Peyer's patch (tissue), 4 donors: ENCODE data around the gene SYT7. TPM values are rescaled to one million over a fixed set of nuclear protein-coding genes. Genes with fewer than 3 reads are reported as not detected.

ENCODE experiments used
- DNase-seq, 3 donors: peaks; one replicate each; pipeline ENCODE4 v3.0.0-alpha.2; 2017 to 2019
- H3K27ac ChIP-seq, 4 donors: fragments of 200-600 bp; sonication (generic); one replicate each; pipeline ENCODE4 v1.5.1; 2016 to 2019
- H3K27me3 ChIP-seq, 2 donors: fragments of 200-600 bp; sonication (generic); one replicate each; pipeline ENCODE4 v1.5.1; 2019
- H3K36me3 ChIP-seq, 3 donors: fragments of 200-600 bp; sonication (generic); one replicate each; pipeline ENCODE4 v1.5.1; 2016 to 2019
- H3K4me1 ChIP-seq, 4 donors: fragments of 200-600 bp; sonication (generic); one replicate each; pipeline ENCODE4 v1.5.1; 2016 to 2019
- H3K4me3 ChIP-seq, 4 donors: fragments of 200-600 bp; sonication (generic); 1 replicate in 3 of 4; 2 replicates in 1 of 4; pipeline ENCODE4 v1.5.1; 2016 to 2019; ENCODE audit warnings: mild to moderate bottlenecking in 1 of 4
- H3K9me3 ChIP-seq, 4 donors: fragments of 200-600 bp; sonication (generic); one replicate each; pipeline ENCODE4 v1.5.1; 2016 to 2019; ENCODE audit warnings: mild to moderate bottlenecking in 1 of 4
- POLR2A ChIP-seq, 2 donors: fragments of 450-650 bp; IDR thresholded peaks; one replicate each; pipeline ENCODE4 v1.5.1; 2017; ENCODE audit warnings: antibody characterized with exemption in 2 of 2, mild to moderate bottlenecking in 2 of 2, moderate library complexity in 2 of 2
- total RNA-seq, 4 donors: library from RNA; depleted of rRNA; stranded (reverse); fragments of >200 nt; gene quantifications; one replicate each; pipeline ENCODE4 v1.1.0, GENCODE V29; 2016
- TF ChIP-seq, protein P1 (sequence below), 6 experiments: fragments of 450-650 bp in 4 of 6; fragments of 200-600 bp in 2 of 6; sonication (generic) in 1 of 6; IDR thresholded peaks; one replicate each; pipeline ENCODE4 v1.5.1; 2017 to 2019; ENCODE audit warnings: antibody characterized with exemption in 6 of 6, mild to moderate bottlenecking in 3 of 6, moderate library complexity in 1 of 6

SYT7 gene
- total RNA-seq, 4 donors from 2014 or later, result 5.8 to 18.2 (median 12.2) TPM

DNA sequence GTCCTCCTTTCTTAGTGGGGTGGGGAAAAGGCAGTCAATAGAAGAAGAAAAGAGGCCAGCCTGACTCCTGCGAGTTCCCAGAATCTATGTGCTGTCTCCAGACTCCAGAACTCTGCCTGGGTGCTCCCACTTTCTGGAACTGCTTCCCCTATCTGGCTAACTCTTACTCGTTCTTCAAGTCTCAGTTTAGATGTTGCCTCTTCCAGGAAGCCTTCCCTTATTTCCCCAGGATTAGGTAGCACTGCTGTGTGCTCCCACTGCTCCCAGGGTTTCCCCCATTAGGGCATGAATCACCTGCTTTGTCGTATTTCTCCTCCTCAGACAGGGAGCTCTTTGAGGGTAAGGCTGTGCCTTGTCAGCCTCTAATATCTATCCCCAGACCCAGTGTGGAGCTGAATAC is 17.5 kb upstream of the SYT7 start:
- Histone ChIP-seq H3K27ac (no peak overlapping the region), H3K4me3 (no peak overlapping the region), H3K36me3 (no peaks in the 10 kb centered on the region), H3K9me3 (no peaks in the 10 kb centered on the region), H3K4me1 (peaks cover 0 to 8% (median 0%) of the 10 kb centered on the region in 4 donors), H3K27me3 (no peaks in the 10 kb centered on the region)
- no peak for DNase-seq
- TF ChIP-seq, protein P1, sequence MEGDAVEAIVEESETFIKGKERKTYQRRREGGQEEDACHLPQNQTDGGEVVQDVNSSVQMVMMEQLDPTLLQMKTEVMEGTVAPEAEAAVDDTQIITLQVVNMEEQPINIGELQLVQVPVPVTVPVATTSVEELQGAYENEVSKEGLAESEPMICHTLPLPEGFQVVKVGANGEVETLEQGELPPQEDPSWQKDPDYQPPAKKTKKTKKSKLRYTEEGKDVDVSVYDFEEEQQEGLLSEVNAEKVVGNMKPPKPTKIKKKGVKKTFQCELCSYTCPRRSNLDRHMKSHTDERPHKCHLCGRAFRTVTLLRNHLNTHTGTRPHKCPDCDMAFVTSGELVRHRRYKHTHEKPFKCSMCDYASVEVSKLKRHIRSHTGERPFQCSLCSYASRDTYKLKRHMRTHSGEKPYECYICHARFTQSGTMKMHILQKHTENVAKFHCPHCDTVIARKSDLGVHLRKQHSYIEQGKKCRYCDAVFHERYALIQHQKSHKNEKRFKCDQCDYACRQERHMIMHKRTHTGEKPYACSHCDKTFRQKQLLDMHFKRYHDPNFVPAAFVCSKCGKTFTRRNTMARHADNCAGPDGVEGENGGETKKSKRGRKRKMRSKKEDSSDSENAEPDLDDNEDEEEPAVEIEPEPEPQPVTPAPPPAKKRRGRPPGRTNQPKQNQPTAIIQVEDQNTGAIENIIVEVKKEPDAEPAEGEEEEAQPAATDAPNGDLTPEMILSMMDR (IDR thresholded peaks at IDR 0.05), result no peak
- no peak for TF ChIP-seq POLR2A (IDR thresholded peaks at IDR 0.05)

- DNase-seq, result no peak
- Histone ChIP-seq H3K27ac (no peak overlapping the region), H3K9me3 (no peaks in the 10 kb centered on the region), H3K4me1 (peaks cover 0 to 7% (median 0%) of the 10 kb centered on the region in 4 donors), H3K36me3 (no peaks in the 10 kb centered on the region), H3K4me3 (no peak overlapping the region), H3K27me3 (no peaks in the 10 kb centered on the region)
- TF ChIP-seq, protein P1 (IDR thresholded peaks at IDR 0.05), result no peak
- TF ChIP-seq POLR2A (IDR thresholded peaks at IDR 0.05), result no peak
Measured at GRCh38 chr11:61596990-61597389, 16.1 kb upstream of the SYT7 start.

- Histone ChIP-seq H3K27me3 (no peaks in the 10 kb centered on the region), H3K9me3 (no peaks in the 10 kb centered on the region), H3K36me3 (no peaks in the 10 kb centered on the region), H3K4me3 (no peak overlapping the region), H3K4me1 (peaks cover 0 to 7% (median 0%) of the 10 kb centered on the region in 4 donors), H3K27ac (no peak overlapping the region)
- DNase-seq, result no peak
- TF ChIP-seq, protein P1 (IDR thresholded peaks at IDR 0.05), result no peak
- no peak for TF ChIP-seq POLR2A (IDR thresholded peaks at IDR 0.05)
Measured at GRCh38 chr11:61596542-61596941, 15.7 kb upstream of the SYT7 start.

GRCh38 chr11:61594907-61595257 is 14.0 kb upstream of the SYT7 start:
- H3K4me3 ChIP-seq, result no peak overlapping the region
- no peak for DNase-seq
- TF ChIP-seq, protein P1 (IDR thresholded peaks at IDR 0.05), result no peak
- no peak for TF ChIP-seq POLR2A (IDR thresholded peaks at IDR 0.05)
- H3K27ac ChIP-seq, result no peak overlapping the region
- no peaks in the 10 kb centered on the region for H3K36me3 ChIP-seq
- H3K27me3 ChIP-seq, result no peaks in the 10 kb centered on the region
- H3K9me3 ChIP-seq, result no peaks in the 10 kb centered on the region
- H3K4me1 ChIP-seq, result peaks cover 0 to 6% (median 0%) of the 10 kb centered on the region in 4 donors

DNA sequence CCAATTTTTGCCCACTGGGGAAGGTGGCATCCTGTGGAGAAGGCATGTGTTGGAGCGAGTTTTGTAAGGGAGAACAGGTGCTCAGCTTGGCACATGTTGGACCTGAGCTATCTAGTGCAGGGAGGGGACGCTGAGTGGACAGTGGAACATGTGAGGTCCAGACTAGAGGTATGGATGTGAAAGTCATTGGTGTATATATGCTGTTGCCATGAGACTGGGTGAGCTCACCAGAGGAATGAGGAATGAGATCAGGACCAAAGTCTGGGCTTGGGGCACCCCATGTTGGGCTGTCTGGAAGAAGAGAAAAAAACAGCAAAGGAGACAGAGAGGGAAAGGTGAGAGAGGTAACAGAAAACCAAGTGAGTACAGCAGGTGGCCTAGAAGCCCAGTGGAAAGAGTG is 12.3 kb upstream of the SYT7 start:
- Histone ChIP-seq H3K4me1 (peaks cover 0 to 9% (median 2%) of the 10 kb centered on the region in 4 donors), H3K27me3 (no peaks in the 10 kb centered on the region), H3K27ac (no peak overlapping the region), H3K4me3 (no peak overlapping the region), H3K9me3 (no peaks in the 10 kb centered on the region), H3K36me3 (no peaks in the 10 kb centered on the region)
- no peak for DNase-seq
- TF ChIP-seq, protein P1 (IDR thresholded peaks at IDR 0.05), result no peak
- TF ChIP-seq POLR2A (IDR thresholded peaks at IDR 0.05), result no peak

GRCh38 chr11:61592176-61592575 is 11.3 kb upstream of the SYT7 start:
- Histone ChIP-seq H3K4me1 (peaks cover 0 to 18% (median 2%) of the 10 kb centered on the region in 4 donors), H3K9me3 (no peaks in the 10 kb centered on the region), H3K4me3 (no peak overlapping the region), H3K27ac (no peak overlapping the region), H3K36me3 (no peaks in the 10 kb centered on the region), H3K27me3 (no peaks in the 10 kb centered on the region)
- DNase-seq, result no peak
- no peak for TF ChIP-seq POLR2A (IDR thresholded peaks at IDR 0.05)
- TF ChIP-seq, protein P1 (IDR thresholded peaks at IDR 0.05), result no peak
